ENCODE results near the gene UBE2E3. TPM values are rescaled to one million over a fixed set of nuclear protein-coding genes. Genes with fewer than 3 reads are reported as not detected.
A peak's percentile ranks its signal among the peaks of the same experiment; 100 is the strongest.

Gene UBE2E3
- total and polyA plus RNA-seq, 2 of the 13 experiments (the other 11 are each of a cell fraction or from before 2014, with no cell fraction given): 45.7 to 92.6 TPM

GRCh38 chr2:181022652-181023051 lies 42.2 kb downstream of the UBE2E3 start (continued):
- TF ChIP-seq, protein P1, sequence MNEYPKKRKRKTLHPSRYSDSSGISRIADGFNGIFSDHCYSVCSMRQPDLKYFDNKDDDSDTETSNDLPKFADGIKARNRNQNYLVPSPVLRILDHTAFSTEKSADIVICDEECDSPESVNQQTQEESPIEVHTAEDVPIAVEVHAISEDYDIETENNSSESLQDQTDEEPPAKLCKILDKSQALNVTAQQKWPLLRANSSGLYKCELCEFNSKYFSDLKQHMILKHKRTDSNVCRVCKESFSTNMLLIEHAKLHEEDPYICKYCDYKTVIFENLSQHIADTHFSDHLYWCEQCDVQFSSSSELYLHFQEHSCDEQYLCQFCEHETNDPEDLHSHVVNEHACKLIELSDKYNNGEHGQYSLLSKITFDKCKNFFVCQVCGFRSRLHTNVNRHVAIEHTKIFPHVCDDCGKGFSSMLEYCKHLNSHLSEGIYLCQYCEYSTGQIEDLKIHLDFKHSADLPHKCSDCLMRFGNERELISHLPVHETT (CRISPR knock-in tag; conservative IDR thresholded peaks at IDR 0.05): no peak
- TF ChIP-seq MIER3 (CRISPR knock-in tag; IDR thresholded peaks at IDR 0.05; ENCODE audit: borderline replicate concordance) (no peak), TRIM24 (CRISPR knock-in tag; IDR thresholded peaks at IDR 0.05) (no peak), ZNF331 (CRISPR knock-in tag; IDR thresholded peaks at IDR 0.05) (0 out of 2 replicates have a peak, but pooled peaks have one; percentile 31), TP53 (CRISPR knock-in tag; conservative IDR thresholded peaks at IDR 0.05) (no peak), ZNF430 (CRISPR knock-in tag; IDR thresholded peaks at IDR 0.05) (no peak), EED (CRISPR knock-in tag; IDR thresholded peaks at IDR 0.05) (no peak), ZNF776 (CRISPR knock-in tag; IDR thresholded peaks at IDR 0.05) (no peak), POLR2A (IDR thresholded peaks at IDR 0.05; ENCODE audit: insufficient read depth in 1 of 2, low read depth in 2 of 2, low read length in 2 of 2) (no peak), RARA (CRISPR knock-in tag; IDR thresholded peaks at IDR 0.05) (peak; percentile 30; the same call in 1 of the 2 replicates), GLI4 (CRISPR knock-in tag; IDR thresholded peaks at IDR 0.05; ENCODE audit: borderline replicate concordance) (no peak), PAWR (CRISPR knock-in tag; IDR thresholded peaks at IDR 0.05; ENCODE audit: borderline replicate concordance) (no peak), ZFYVE20 (CRISPR knock-in tag; IDR thresholded peaks at IDR 0.05; ENCODE audit: borderline replicate concordance, low read depth) (no peak), TARDBP (CRISPR knock-in tag; IDR thresholded peaks at IDR 0.05) (0 out of 2 replicates have a peak, but pooled peaks have one; percentile 36), DZIP1 (CRISPR knock-in tag; IDR thresholded peaks at IDR 0.05) (no peak), EP300 (IDR thresholded peaks at IDR 0.05; ENCODE audit: low read depth in 2 of 2, low read length in 2 of 2) (peak; percentile 17 to 48; a peak in 1 of 4 replicates), EP300 (CRISPR knock-in tag; IDR thresholded peaks at IDR 0.05; ENCODE audit: borderline replicate concordance) (no peak), ZNF382 (CRISPR knock-in tag; IDR thresholded peaks at IDR 0.05; ENCODE audit: borderline replicate concordance) (no peak), ZFP36L1 (CRISPR knock-in tag; IDR thresholded peaks at IDR 0.05) (no peak), ATF7 (IDR thresholded peaks at IDR 0.05) (no peak), ATF7 (CRISPR knock-in tag; IDR thresholded peaks at IDR 0.05) (no peak), ONECUT2 (CRISPR knock-in tag; IDR thresholded peaks at IDR 0.05) (peak; percentile 94)
- TF ChIP-seq, protein P2, sequence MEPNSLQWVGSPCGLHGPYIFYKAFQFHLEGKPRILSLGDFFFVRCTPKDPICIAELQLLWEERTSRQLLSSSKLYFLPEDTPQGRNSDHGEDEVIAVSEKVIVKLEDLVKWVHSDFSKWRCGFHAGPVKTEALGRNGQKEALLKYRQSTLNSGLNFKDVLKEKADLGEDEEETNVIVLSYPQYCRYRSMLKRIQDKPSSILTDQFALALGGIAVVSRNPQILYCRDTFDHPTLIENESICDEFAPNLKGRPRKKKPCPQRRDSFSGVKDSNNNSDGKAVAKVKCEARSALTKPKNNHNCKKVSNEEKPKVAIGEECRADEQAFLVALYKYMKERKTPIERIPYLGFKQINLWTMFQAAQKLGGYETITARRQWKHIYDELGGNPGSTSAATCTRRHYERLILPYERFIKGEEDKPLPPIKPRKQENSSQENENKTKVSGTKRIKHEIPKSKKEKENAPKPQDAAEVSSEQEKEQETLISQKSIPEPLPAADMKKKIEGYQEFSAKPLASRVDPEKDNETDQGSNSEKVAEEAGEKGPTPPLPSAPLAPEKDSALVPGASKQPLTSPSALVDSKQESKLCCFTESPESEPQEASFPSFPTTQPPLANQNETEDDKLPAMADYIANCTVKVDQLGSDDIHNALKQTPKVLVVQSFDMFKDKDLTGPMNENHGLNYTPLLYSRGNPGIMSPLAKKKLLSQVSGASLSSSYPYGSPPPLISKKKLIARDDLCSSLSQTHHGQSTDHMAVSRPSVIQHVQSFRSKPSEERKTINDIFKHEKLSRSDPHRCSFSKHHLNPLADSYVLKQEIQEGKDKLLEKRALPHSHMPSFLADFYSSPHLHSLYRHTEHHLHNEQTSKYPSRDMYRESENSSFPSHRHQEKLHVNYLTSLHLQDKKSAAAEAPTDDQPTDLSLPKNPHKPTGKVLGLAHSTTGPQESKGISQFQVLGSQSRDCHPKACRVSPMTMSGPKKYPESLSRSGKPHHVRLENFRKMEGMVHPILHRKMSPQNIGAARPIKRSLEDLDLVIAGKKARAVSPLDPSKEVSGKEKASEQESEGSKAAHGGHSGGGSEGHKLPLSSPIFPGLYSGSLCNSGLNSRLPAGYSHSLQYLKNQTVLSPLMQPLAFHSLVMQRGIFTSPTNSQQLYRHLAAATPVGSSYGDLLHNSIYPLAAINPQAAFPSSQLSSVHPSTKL (CRISPR knock-in tag; IDR thresholded peaks at IDR 0.05): peak; percentile 73
- TF ChIP-seq, protein P3, sequence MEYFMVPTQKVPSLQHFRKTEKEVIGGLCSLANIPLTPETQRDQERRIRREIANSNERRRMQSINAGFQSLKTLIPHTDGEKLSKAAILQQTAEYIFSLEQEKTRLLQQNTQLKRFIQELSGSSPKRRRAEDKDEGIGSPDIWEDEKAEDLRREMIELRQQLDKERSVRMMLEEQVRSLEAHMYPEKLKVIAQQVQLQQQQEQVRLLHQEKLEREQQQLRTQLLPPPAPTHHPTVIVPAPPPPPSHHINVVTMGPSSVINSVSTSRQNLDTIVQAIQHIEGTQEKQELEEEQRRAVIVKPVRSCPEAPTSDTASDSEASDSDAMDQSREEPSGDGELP (IDR thresholded peaks at IDR 0.05; ENCODE audit: borderline replicate concordance, low read depth): peak; percentile 45; the same call in 1 of the 2 replicates
